Measurements from ENCODE around the gene MMP25. TPM values are rescaled to one million over a fixed set of nuclear protein-coding genes. Genes with fewer than 3 reads are reported as not detected.

MMP25 gene
- total RNA-seq, 1 donor, result not detected

DNA sequence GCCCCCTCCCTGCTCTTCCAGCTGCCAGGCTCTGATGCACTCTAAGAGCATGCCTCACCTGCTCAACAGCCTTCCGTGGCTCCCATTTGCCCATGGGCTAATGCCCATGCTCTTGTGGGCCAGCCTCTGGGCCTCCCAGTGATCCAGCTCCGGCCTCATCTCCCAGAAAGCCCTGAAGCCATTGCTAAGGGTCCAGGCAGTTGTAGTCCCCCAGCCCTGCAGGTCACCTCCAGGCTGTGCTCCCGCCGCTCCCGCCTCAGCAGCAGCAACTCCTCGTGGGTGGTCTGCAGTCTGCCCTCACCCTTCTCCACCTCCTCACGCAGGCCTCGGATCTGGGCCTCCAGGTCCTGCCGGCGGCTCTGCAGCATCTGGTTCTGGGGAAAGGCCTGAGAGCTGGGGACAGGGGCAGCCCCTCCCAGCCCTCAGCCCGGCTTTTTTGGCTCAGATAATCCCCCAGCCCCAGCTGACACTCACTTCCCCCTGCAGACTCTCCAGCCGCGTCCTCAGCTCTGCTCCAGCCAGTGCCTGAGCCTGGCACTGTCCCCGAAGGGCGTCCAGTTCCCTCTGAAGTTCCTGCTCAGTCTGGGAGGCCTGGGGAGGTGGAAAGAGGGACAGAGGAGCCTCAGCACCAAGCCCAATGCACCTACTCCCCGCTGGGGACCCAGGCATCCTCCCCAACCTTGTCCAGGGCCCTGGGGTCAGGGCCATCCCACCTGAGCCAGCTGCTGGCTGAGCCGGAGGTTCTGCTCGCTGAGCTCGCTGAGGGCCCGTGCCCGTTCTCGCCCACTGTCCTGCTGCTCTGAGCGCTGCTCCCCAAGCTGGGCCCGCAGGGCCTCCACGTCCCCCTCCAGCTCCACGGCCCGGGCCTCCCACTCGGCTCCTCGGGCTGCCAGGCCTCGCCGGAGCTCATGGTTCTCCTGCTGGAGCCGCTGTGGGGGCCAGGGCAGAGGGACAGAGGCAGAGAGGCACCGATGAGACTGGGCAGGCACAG is 15.8 kb upstream of the MMP25 start:
- DNase-seq (ENCODE audit: low read depth), result no peak
- no peak overlapping the region for H3K4me3 ChIP-seq (ENCODE audit: low read depth, low read length)
- TF ChIP-seq, protein P1, sequence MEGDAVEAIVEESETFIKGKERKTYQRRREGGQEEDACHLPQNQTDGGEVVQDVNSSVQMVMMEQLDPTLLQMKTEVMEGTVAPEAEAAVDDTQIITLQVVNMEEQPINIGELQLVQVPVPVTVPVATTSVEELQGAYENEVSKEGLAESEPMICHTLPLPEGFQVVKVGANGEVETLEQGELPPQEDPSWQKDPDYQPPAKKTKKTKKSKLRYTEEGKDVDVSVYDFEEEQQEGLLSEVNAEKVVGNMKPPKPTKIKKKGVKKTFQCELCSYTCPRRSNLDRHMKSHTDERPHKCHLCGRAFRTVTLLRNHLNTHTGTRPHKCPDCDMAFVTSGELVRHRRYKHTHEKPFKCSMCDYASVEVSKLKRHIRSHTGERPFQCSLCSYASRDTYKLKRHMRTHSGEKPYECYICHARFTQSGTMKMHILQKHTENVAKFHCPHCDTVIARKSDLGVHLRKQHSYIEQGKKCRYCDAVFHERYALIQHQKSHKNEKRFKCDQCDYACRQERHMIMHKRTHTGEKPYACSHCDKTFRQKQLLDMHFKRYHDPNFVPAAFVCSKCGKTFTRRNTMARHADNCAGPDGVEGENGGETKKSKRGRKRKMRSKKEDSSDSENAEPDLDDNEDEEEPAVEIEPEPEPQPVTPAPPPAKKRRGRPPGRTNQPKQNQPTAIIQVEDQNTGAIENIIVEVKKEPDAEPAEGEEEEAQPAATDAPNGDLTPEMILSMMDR (IDR thresholded peaks at IDR 0.05; ENCODE audit: insufficient read depth, low read length), result no peak

DNA sequence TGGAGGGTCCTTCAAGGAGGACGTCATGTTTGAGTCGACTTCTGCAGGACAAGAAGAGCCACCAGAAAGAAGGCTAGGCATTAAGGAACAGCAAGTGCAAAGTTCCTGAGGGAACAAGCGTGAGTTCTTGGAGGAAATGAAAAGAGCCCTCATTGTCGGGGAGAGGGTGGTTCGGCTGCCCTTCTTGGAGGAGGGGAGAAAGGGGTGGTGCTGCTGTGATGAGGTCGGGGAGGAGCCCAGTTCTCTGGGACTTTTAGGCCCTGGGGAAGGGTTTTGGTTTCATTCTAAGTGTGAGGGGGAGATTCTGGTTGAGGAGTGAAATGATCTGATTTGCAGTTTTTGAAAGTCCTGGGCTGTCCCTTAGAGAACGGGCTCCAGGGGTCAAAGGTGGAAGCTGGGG is 13.7 kb upstream of the MMP25 start:
- no peak overlapping the region for H3K4me3 ChIP-seq (ENCODE audit: low read depth, low read length)
- no peak for DNase-seq (ENCODE audit: low read depth)
- TF ChIP-seq, protein P1 (IDR thresholded peaks at IDR 0.05; ENCODE audit: insufficient read depth, low read length), result no peak

DNA sequence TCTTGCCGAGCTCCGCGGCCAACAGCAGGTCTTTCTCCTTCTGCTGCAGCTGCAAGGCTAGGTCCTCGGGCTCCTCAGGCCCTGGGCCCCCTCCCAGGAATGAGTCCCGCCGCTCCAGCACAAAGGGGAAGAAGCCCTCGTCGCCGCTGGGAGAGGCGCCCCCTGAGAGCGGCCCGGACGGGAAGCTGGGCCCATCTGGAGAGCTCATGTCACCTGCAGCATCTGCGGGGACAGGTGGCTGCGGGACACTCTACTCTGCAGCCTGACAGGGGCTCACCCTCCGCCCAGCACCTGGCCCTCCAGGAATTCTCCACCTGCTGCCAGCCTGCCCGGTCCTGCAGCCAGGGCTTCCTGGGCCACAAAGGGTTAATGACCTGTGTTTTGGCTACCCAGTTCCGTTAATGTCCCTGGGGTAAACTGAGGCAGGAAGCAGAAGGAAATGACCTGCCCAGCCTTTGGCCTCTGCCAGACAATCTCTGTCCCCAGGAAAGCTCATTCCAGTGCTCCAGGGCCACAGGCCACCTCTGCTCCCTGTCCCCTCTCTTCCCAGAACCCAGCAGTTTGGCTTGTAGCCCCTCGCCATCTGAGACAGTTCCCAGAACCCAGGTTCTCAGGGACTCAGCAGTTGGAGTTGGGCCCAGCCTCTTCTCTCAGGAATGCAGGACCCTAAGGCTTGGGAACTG is 10.9 kb upstream of the MMP25 start:
- H3K4me3 ChIP-seq (ENCODE audit: low read depth, low read length), result no peak overlapping the region

DNA sequence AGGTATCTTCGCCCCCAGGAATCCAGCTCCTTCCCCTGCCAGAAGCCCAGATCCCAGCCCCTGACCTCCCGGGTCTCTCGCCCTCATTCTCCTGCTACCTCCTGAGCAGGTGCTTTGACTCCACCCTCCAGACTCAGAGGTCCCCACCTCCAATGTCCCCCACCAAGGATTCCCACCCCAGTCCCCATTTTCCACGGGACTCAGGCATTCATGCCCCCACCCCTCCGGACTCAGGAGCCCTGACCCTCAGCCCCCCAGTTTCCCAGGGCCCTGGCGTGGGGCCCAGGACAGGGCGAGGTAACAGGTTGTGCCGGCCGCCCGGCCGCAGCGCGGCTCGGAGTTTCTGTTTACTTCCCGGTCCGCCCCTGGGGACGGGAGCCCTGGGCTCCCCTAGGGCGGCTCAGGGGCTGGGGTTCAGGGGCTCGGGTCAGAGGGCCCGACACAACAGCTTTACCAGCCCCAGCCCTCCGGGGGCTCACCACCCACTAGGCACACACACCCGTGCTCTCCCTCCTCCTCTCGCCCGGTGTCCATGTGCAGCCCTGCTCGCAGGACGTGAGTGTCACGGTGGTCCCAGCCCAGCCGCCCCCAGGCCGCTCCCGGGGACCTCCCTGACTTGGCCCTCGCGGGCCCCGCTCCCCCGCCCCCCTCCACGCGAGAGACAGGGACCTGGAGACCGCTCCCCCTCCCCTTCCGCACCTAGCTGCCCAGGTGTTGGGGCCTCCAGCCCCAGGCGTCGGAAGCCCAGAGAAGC is 10.2 kb upstream of the MMP25 start:
- no peak overlapping the region for H3K4me3 ChIP-seq (ENCODE audit: low read depth, low read length)
- no peak for DNase-seq (ENCODE audit: low read depth)
- TF ChIP-seq, protein P1 (IDR thresholded peaks at IDR 0.05; ENCODE audit: insufficient read depth, low read length), result no peak

More for the DNA sequence above, 10.9 kb upstream of the MMP25 start:
- DNase-seq (ENCODE audit: low read depth), result no peak
- TF ChIP-seq, protein P1 (IDR thresholded peaks at IDR 0.05; ENCODE audit: insufficient read depth, low read length), result no peak

DNA sequence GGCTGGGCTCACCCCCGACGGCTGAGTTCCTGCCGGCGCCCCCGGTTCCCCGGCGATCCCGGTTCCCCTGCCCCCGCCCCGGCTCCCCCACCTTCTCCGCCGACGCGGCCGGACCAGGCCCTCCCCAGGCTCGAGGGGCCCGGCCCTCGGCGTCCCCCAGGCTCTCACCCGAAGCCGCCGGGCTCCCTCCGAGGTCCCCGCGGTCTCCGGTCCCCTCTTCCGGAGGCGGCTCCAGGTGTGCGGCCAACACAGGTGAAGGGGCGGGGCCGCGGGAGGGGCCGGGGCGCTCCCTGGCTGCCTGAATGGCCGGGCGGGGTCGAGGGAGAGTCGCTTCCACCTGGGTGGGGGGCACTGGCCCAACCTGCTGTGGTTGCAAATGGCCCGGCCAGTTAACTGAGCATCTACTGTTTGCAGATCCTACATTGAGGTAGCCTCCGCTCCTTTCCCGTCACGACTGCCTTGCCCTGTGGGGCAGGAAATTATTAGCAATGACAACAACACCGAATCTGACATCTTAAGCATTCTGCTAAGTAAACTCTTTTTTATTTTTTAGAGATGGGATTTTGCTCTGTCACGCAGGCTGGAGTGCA is 9.5 kb upstream of the MMP25 start, which contains the start of gene BICDL2:
Gene BICDL2, minus strand, starts transcription at position 219 of the 590 bp plus-strand sequence. CDS start 1,448 bp downstream, outside the sequence.
- DNase-seq (ENCODE audit: low read depth), result no peak
- no peak within 1 kb of the TSS for H3K4me3 ChIP-seq (ENCODE audit: low read depth, low read length)
- TF ChIP-seq, protein P1 (IDR thresholded peaks at IDR 0.05; ENCODE audit: insufficient read depth, low read length), result no peak

DNA sequence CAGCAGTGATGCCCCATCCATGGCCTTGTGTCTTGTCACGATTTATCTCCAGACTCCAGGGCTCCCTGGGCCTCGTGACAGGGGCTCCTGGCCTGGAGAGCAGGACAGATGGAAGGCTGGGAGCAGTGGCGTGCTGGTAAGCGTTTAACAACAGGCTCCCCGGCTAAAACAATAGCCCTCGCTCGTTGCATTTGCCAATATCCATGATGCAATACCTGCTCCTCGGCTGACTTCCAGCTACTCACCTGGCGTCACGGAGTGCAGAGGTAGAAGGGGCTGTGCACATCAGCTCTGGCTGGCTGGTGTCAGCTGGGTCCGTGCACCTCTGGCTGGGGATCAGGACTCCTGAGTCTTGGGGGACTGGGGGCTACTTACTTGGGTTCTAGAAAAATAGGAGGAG is 8.1 kb upstream of the MMP25 start:
- H3K4me3 ChIP-seq (ENCODE audit: low read depth, low read length), result no peak overlapping the region
- DNase-seq (ENCODE audit: low read depth), result no peak
- TF ChIP-seq, protein P1 (IDR thresholded peaks at IDR 0.05; ENCODE audit: insufficient read depth, low read length), result no peak
